ENCODE data around the gene CDIP1.

Gene CDIP1

DNA sequence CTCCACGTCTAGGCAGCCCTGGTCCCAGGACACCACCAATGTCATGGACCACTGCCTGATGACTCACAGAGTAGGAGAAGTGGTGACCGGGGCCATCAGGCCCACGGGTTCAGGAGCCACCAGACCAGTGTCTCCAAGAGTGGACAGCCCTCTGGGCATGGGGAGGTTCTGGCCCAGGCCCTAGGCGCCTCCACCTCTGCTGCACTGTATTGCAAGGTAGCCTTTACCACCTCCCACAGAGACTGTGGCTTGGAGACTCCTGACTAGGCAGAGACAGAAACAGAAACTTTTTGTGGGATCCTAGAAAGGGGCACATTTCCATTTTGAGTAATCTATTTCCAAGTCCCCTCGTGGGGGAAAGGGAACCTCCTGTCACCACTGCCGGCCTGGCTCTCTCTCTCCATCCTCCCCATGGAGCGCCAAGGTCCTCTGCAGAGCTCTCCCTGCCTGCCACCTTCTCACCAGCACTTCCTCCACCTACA lies 2.9 kb downstream of the CDIP1 start:
- no peak overlapping the region for H4K8ac ChIP-seq (ENCODE audit: low read depth, low read length)
- no peak overlapping the region for H2BK12ac ChIP-seq (ENCODE audit: low read length)
- no peak overlapping the region for H2BK5ac ChIP-seq (ENCODE audit: low read depth, low read length, poor library complexity)
- H3K9me3 ChIP-seq (ENCODE audit: insufficient read depth, low read depth, low read length): peaks cover 7% of the 10 kb centered on the region
- no peak overlapping the region for H3K27ac ChIP-seq (ENCODE audit: low read depth, low read length)
- no peak overlapping the region for H3K4ac ChIP-seq (ENCODE audit: low read depth, low read length)
- peaks cover 6% of the 10 kb centered on the region for H3K79me2 ChIP-seq (ENCODE audit: control insufficient read depth, insufficient read depth, low read length, poor library complexity)
- peaks cover 10% of the 10 kb centered on the region for H3K79me1 ChIP-seq (ENCODE audit: low read length)
- peaks cover 5 to 6% of the 10 kb centered on the region in 2 experiments for H3K4me1 ChIP-seq (ENCODE audit: control insufficient read depth in 1 of 2, insufficient read depth in 2 of 2, low read length in 2 of 2)
- H3K4me2 ChIP-seq (ENCODE audit: low read length): no peak overlapping the region
- H3K23ac ChIP-seq (ENCODE audit: low read length): no peak overlapping the region
- WGBS (ENCODE audit: extremely low coverage, insufficient coverage, insufficient read length): no CpG with 5 or more reads among the region's 7 CpGs
- H2AFZ ChIP-seq (ENCODE audit: insufficient read depth, low read length, poor library complexity): no peak overlapping the region
- no peak overlapping the region for H3K18ac ChIP-seq (ENCODE audit: low read length)
- H2BK120ac ChIP-seq (ENCODE audit: insufficient read depth, low read length, poor library complexity): no peak overlapping the region
- H3K9ac ChIP-seq (ENCODE audit: low read length): no peak overlapping the region
- no peak overlapping the region for H4K12ac ChIP-seq (ENCODE audit: low read depth, low read length)
- peaks cover 0 to 2% of the 10 kb centered on the region in 2 experiments for H3K36me3 ChIP-seq (ENCODE audit: control insufficient read depth in 1 of 2, insufficient read depth in 2 of 2, low read length in 2 of 2)
- peaks cover 7% of the 10 kb centered on the region for H3K27me3 ChIP-seq (ENCODE audit: insufficient read depth, low read length)
- no peak overlapping the region for H2AK5ac ChIP-seq (ENCODE audit: low read length)
- DNase-seq: no peak
- no peak overlapping the region for H4K91ac ChIP-seq (ENCODE audit: low read depth, low read length)
- no peak overlapping the region for H3K14ac ChIP-seq (ENCODE audit: low read length)
- H3K4me3 ChIP-seq (ENCODE audit: low read depth, low read length): no peak overlapping the region

DNA sequence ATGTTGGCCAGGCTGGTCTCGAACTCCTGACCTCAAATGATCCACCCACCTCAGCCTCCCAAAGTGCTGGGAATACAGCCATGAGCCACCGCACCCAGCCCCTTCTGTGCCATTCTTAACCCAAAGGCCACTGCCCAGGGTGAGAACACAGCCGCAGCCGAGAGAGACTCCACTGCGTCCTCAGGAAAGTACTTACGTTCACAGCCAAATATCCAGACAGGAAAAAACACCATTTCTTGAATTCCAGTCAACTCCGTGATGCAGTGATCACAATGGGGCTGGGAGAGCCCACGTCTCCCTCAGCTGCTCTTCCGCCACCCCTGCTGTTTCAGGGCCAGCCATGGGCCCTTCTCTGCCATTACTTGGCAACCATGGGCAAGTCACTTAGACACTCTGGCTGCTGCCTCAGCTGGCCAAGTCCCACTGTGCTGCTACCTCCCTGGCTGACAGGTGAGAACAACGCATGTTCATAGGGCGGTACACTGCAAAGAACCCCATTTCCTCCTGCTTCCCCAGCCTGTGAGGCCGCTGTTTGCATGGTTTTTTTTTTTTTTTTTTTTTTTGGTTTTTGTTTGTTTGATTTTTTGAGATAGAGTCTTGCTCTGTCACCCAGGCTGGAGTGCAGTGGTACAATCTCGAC lies 4.3 kb downstream of the CDIP1 start:
- H3K4me1 ChIP-seq (ENCODE audit: control insufficient read depth in 1 of 2, insufficient read depth in 2 of 2, low read length in 2 of 2): peaks cover 12% of the 10 kb centered on the region in 2 experiments

DNA sequence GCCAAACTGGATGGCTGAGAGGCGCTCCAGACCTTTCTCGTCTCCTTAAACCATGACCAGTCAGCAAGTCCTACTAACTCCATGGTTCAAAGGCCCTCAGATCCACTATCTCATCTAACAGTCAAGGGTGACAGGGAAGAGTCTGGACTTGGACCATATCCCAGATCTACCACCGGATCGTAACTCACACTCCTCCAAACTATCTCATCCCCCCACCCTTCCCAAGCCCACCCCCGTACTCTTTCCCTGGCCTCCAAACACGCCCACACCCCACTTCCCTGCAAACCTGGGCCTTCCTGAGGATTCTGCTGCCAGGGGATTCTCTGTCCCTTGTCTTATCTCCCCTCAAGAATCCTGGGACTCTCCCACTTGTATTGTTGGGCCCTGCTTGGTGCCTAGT lies 5.1 kb downstream of the CDIP1 start:
- Histone ChIP-seq H4K91ac (ENCODE audit: low read depth, low read length) (no peak overlapping the region), H3K27me3 (ENCODE audit: insufficient read depth, low read length) (peaks cover 7% of the 10 kb centered on the region), H3K14ac (ENCODE audit: low read length) (no peak overlapping the region), H3K4me3 (ENCODE audit: low read depth, low read length) (no peak overlapping the region), H3K9me3 (ENCODE audit: insufficient read depth, low read depth, low read length) (no peaks in the 10 kb centered on the region), H3K27ac (ENCODE audit: low read depth, low read length) (no peak overlapping the region), H3K23ac (ENCODE audit: low read length) (no peak overlapping the region), H3K4ac (ENCODE audit: low read depth, low read length) (no peak overlapping the region), H2AK5ac (ENCODE audit: low read length) (no peak overlapping the region), H3K79me1 (ENCODE audit: low read length) (peaks cover 11% of the 10 kb centered on the region), H3K36me3 (ENCODE audit: control insufficient read depth in 1 of 2, insufficient read depth in 2 of 2, low read length in 2 of 2) (peaks cover 0 to 2% of the 10 kb centered on the region in 2 experiments), H3K9ac (ENCODE audit: low read length) (no peak overlapping the region), H3K18ac (ENCODE audit: low read length) (no peak overlapping the region), H2BK12ac (ENCODE audit: low read length) (no peak overlapping the region), H4K8ac (ENCODE audit: low read depth, low read length) (no peak overlapping the region), H2BK120ac (ENCODE audit: insufficient read depth, low read length, poor library complexity) (no peak overlapping the region), H3K4me2 (ENCODE audit: low read length) (no peak overlapping the region), H3K4me1 (ENCODE audit: control insufficient read depth in 1 of 2, insufficient read depth in 2 of 2, low read length in 2 of 2) (peaks cover 15 to 18% of the 10 kb centered on the region in 2 experiments), H2BK5ac (ENCODE audit: low read depth, low read length, poor library complexity) (no peak overlapping the region), H4K12ac (ENCODE audit: low read depth, low read length) (no peak overlapping the region), H3K79me2 (ENCODE audit: control insufficient read depth, insufficient read depth, low read length, poor library complexity) (peaks cover 6% of the 10 kb centered on the region), H2AFZ (ENCODE audit: insufficient read depth, low read length, poor library complexity) (no peak overlapping the region)
- 100% methylated on average over 2 of the region's 6 CpGs for WGBS (ENCODE audit: extremely low coverage, insufficient coverage, insufficient read length)
- no peak for DNase-seq

More for the DNA sequence above, 4.3 kb downstream of the CDIP1 start:
- no peak overlapping the region for H3K4me2 ChIP-seq (ENCODE audit: low read length)
- no peak for DNase-seq
- H2BK5ac ChIP-seq (ENCODE audit: low read depth, low read length, poor library complexity): no peak overlapping the region
- H4K91ac ChIP-seq (ENCODE audit: low read depth, low read length): no peak overlapping the region
- H3K18ac ChIP-seq (ENCODE audit: low read length): no peak overlapping the region
- no peak overlapping the region for H3K27ac ChIP-seq (ENCODE audit: low read depth, low read length)
- no peak overlapping the region for H4K8ac ChIP-seq (ENCODE audit: low read depth, low read length)
- WGBS (ENCODE audit: extremely low coverage, insufficient coverage, insufficient read length): no CpG with 5 or more reads among the region's 13 CpGs
- no peak overlapping the region for H2AK5ac ChIP-seq (ENCODE audit: low read length)
- no peak overlapping the region for H4K12ac ChIP-seq (ENCODE audit: low read depth, low read length)
- H3K4ac ChIP-seq (ENCODE audit: low read depth, low read length): no peak overlapping the region
- H3K4me3 ChIP-seq (ENCODE audit: low read depth, low read length): no peak overlapping the region
- no peak overlapping the region for H3K23ac ChIP-seq (ENCODE audit: low read length)
- peaks cover 6% of the 10 kb centered on the region for H3K79me2 ChIP-seq (ENCODE audit: control insufficient read depth, insufficient read depth, low read length, poor library complexity)
- H2BK12ac ChIP-seq (ENCODE audit: low read length): no peak overlapping the region
- H3K9me3 ChIP-seq (ENCODE audit: insufficient read depth, low read depth, low read length): peaks cover 4% of the 10 kb centered on the region
- H3K27me3 ChIP-seq (ENCODE audit: insufficient read depth, low read length): peaks cover 7% of the 10 kb centered on the region
- peaks cover 12% of the 10 kb centered on the region for H3K79me1 ChIP-seq (ENCODE audit: low read length)
- H3K14ac ChIP-seq (ENCODE audit: low read length): no peak overlapping the region
- no peak overlapping the region for H3K9ac ChIP-seq (ENCODE audit: low read length)
- H3K36me3 ChIP-seq (ENCODE audit: control insufficient read depth in 1 of 2, insufficient read depth in 2 of 2, low read length in 2 of 2): peaks cover 0 to 2% of the 10 kb centered on the region in 2 experiments
- no peak overlapping the region for H2AFZ ChIP-seq (ENCODE audit: insufficient read depth, low read length, poor library complexity)
- H2BK120ac ChIP-seq (ENCODE audit: insufficient read depth, low read length, poor library complexity): no peak overlapping the region

DNA sequence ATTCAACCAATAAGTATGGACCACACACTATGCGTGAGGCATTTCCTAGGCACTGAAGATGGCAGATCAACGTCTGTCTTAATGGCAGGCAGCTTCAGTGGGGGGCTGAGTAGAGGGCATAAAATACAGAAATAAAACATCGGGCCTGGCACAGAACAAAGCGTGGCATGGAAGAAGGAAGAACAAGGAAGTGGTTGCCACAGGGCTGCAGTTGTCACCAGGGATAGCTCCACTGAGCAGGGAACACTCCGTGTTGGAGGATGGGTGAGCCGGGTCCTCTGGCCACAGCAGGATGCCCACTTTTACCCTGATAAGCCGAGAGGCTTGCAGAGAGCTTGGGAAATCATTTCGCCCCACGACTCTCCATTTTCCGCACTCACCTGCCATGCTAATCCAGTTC lies 6.3 kb downstream of the CDIP1 start:
- H4K12ac ChIP-seq (ENCODE audit: low read depth, low read length): no peak overlapping the region
- no peak overlapping the region for H3K4me3 ChIP-seq (ENCODE audit: low read depth, low read length)
- no peak overlapping the region for H3K14ac ChIP-seq (ENCODE audit: low read length)
- no peak overlapping the region for H3K4me2 ChIP-seq (ENCODE audit: low read length)
- no peak overlapping the region for H3K18ac ChIP-seq (ENCODE audit: low read length)
- H3K36me3 ChIP-seq (ENCODE audit: control insufficient read depth in 1 of 2, insufficient read depth in 2 of 2, low read length in 2 of 2): peaks cover 0 to 2% of the 10 kb centered on the region in 2 experiments
- H2AFZ ChIP-seq (ENCODE audit: insufficient read depth, low read length, poor library complexity): no peak overlapping the region
- peaks cover 2% of the 10 kb centered on the region for H3K79me1 ChIP-seq (ENCODE audit: low read length)
- peaks cover 11 to 12% of the 10 kb centered on the region in 2 experiments for H3K4me1 ChIP-seq (ENCODE audit: control insufficient read depth in 1 of 2, insufficient read depth in 2 of 2, low read length in 2 of 2)
- no peaks in the 10 kb centered on the region for H3K79me2 ChIP-seq (ENCODE audit: control insufficient read depth, insufficient read depth, low read length, poor library complexity)
- H3K9ac ChIP-seq (ENCODE audit: low read length): no peak overlapping the region
- H3K9me3 ChIP-seq (ENCODE audit: insufficient read depth, low read depth, low read length): no peaks in the 10 kb centered on the region
- H2BK120ac ChIP-seq (ENCODE audit: insufficient read depth, low read length, poor library complexity): no peak overlapping the region
- H2AK5ac ChIP-seq (ENCODE audit: low read length): no peak overlapping the region
- H3K23ac ChIP-seq (ENCODE audit: low read length): no peak overlapping the region
- no CpG with 5 or more reads among the region's 10 CpGs for WGBS (ENCODE audit: extremely low coverage, insufficient coverage, insufficient read length)
- no peak overlapping the region for H2BK12ac ChIP-seq (ENCODE audit: low read length)
- no peak overlapping the region for H4K8ac ChIP-seq (ENCODE audit: low read depth, low read length)
- no peak overlapping the region for H4K91ac ChIP-seq (ENCODE audit: low read depth, low read length)
- no peak overlapping the region for H2BK5ac ChIP-seq (ENCODE audit: low read depth, low read length, poor library complexity)
- H3K4ac ChIP-seq (ENCODE audit: low read depth, low read length): no peak overlapping the region
- H3K27me3 ChIP-seq (ENCODE audit: insufficient read depth, low read length): no peaks in the 10 kb centered on the region
- DNase-seq: no peak
- no peak overlapping the region for H3K27ac ChIP-seq (ENCODE audit: low read depth, low read length)
